ENCODE data around the gene TRIO.

TRIO gene

DNA sequence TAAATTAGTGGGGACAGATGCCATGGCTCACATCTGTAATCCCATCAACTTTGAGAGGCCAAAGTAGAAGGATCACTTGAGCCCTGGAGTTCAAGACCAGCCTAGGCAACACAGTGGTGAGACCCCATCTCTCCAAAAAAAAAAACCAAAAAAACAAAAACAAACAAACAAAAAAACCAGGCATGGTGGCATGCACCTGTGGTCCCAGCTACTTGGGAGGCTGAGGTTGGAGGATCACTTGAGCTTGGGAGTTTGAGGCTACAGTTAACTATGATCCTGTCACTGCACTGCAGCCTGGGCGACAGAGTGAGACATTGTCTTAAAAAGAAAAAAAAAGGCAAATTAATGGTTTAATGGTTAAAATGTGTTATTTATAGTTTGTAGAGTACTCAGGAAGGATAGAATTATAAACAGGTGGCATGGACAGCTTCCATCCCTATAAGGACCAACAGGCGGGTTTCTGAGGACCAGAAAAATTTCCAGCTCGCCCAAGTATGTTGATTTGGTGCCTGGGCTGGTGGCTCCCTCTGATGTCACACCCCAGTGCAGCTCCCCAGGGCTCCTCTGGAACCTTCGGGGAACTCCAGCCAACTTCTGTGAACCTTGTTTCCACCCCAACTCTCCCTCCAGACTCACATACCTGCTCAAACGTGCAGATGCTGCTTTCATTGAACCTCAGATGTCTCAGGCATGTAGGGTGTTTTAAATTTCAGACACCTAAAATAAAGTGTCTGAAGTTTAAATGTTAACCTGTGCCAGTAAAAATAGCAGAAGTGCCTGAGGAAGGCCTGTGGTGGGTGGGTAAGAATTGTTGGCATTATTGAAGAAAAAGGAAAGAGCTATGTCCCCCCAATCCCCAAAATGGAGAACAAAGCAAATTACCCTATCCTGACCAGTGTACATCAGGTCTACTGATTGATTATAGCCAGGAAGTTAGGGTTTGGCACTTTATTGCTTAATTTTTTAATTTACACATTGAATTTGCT is 69.0 kb downstream of the TRIO start:
- DNase-seq, result no peak

DNA sequence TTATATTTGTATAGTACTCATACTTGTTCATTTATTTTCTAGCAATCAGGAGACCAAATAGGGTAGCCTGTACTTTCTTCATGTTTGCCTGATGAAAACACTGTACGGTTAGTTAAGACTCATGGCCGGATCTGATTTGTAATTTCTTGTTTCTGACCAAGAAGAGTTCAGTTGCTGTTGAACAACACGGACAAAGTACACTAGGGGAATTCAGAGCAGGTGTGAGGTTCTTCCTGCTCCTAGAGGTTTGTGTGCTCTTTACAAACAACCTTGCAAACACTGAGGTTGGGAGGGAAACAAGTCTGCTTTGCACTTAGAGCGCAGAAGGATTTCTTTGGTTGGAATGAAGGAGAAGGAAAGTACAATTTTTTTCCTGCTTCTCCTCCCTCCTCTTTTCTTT is 69.7 kb downstream of the TRIO start:
- DNase-seq, result no peak

DNA sequence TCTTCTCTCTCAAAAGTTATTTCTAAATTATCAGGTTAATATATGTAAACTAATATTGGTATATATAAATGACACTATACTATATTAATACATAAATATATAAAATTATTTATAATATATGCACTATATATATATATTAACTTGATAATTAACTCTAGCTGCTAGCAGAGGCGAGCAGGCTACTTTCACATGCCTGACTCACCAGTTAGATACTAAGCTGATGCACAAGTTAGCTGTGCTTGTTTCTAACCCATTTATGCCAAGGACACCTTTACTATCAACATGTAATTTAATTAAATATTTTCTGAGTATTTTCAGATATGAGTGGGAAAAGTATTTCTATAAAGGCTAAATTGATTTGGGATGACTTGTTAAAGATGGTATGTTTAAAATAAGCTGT is 70.1 kb downstream of the TRIO start:
- DNase-seq, result no peak

DNA sequence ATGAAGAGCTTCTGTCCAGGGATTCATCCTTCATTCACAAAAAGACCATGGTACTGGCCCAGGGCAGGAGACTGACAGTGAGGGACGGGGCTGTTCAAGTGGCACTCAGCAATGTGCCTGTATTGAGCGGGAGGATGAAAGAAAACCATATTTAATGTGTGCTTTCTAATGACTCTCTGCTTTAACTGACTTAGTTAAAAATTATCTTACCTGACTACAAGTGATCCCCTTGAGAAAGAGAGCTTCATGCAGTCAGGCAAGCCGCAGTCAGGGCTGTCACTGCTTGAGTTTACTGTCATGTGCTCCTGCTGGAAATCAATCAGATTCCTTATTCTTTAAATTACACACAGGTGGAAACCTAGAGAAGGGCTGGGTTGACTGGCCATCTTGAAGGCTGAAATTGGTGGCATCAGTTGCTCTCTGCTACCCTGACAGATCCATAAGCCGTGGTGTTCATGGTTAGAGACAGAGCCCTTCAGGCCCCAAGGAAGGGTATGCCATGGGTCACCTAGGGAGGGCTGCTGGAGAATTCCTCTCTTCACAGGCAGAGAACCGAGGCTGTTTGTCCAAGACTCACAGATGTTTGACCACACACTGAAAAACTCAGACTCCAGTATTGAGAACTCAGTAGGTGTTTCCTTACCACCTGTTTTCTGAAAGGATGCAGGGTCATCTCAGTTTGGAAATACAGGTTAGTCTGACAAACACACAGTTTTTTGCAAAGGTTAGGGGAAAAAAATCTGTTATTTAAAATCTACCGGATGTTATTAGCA is 70.9 kb downstream of the TRIO start:
- no peak for DNase-seq

DNA sequence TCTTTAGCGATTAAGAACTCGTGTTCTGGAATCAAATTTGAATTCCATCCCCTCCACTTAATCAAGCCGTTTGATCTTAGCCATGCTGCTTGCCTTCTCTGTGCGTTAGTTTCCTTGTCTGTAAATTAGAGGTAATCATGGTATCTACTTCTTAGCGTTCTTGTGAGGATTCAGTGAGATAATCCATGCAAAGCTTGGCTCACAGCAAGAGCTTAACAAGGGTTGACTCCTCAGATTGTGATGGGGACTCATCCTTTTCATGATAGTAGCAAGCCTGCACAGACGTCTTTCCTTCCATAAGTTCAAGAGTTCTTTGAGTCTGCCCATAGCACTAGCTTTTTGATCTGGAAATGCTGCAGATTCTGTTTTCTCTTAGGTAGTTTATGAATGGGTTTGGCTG is 72.8 kb downstream of the TRIO start:
- DNase-seq, result no peak

DNA sequence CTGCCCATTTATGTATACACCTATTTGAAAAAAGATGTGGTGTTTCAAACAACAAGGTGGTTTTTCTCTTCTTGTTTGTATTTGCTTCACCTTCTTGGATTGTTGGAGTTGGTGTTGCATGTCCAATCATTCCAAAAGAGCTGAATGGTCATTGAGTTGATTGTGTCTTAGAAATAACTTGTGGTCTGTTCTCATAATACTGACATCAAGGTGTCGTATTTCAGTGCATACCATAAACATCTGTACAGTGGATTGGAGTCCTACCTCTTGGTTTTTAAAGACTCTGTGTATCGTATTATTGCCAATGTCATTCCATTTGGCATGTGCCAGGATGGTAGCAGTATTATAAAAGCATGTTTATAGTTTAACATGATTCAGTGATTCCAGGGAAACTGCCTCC is 73.2 kb downstream of the TRIO start:
- no peak for DNase-seq

DNA sequence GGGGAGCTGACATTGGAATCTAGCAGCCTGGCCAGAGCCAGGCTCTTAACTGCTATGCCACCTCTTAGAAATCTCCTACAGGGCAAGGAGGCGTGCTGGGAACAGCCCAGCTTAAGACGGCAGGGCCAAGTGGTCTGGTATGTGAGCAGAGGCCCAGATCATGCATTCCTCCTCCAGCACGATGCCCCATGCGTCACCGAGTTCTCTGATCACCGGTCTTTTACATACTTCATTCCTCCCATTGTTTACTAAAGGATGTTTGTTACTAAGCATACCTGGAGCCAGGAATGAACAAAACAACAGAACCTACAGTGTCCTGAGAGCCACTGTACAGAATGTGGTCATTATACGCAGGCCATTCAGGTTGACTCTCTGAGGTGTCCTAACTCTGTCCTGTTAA is 73.8 kb downstream of the TRIO start:
- no peak for DNase-seq

DNA sequence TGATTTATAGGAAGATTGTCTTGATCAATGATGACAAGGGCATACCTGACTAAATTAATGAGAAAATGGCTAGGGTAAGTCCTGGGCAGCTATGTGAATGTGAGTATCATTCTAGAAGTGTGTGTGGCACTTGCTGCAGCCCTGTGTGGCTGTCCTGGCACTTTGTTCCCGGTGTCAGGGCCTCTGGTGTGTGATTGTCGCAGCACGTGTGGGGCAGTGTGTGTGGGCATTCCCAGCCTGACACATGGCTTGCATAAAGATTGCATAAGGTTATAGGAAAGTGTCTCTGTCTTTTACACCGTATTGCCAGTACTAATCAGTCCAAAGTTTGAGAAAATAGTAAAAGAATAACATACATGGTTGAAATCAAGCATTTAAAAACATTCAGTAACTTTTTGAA is 74.4 kb downstream of the TRIO start:
- no peak for DNase-seq

DNA sequence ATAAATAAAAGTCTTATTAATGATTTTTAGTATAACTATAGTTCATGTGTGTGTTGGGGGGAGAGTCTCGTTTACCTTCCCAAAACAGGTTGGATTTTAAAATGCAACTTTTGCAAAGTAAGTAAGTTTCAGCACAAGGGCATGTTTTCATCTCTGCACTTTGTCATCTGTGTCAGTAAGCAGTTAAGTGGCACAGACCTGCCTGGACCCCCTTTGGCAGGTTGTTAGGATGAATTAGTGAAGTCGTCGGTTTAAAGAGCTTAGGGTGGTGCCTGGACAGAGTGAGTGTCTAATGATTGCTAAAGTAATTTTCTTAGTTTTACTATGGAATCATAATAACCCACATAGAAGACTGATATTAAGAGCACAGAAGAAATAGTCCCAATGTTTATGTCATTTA is 74.9 kb downstream of the TRIO start:
- no peak for DNase-seq

DNA sequence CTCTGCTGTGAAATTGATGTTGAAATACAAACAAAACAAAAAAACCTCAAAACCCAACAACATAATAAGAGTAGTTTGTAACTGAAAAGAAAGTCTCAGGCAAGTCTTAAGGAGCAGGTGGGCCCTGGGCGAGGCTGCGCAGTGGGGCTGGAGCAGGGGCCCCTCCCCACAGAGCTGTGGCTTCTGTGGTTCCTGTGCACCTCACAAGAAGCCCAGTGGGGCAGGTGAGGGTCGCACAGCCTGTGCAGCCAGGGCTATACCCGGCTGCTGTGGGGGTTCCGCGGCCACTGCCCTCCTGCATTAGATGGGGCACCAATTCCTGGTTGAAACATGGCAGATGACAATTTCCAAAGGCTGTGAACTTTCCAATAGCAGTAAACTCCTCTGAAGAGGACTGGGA is 75.3 kb downstream of the TRIO start:
- no peak for DNase-seq

DNA sequence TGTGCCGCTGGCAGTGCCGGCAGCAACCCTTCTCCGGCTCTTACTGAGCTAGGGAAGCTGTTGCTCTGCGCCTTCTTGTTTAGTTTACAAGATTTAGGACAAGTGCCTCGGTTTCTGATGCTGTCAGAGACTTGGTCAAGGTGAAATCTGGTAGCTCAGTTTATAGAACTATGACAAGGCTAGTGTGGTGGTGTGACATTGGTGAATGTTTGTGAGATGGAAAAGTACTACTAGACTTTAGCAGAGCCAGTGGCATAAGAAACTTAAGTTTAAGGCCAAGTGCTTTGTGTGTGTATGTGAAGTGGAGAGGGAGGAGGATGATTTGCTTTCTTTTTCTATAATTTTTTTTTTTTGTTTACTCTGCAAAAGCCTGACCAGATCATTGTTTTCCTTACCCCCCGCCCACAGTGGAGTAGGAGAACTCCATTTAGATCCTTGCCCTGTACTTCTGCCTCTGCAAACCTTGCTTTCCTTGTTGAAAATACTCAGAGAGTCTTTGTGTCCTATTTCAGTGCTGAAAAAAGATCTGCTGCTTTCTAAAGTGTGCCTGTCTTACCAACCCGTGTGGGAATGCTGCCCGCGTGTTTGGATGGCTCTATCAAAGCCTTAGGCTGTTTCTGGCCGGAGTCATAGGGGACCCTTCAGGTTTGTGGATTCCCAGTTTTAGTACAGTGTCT is 75.9 kb downstream of the TRIO start:
- no peak for DNase-seq

DNA sequence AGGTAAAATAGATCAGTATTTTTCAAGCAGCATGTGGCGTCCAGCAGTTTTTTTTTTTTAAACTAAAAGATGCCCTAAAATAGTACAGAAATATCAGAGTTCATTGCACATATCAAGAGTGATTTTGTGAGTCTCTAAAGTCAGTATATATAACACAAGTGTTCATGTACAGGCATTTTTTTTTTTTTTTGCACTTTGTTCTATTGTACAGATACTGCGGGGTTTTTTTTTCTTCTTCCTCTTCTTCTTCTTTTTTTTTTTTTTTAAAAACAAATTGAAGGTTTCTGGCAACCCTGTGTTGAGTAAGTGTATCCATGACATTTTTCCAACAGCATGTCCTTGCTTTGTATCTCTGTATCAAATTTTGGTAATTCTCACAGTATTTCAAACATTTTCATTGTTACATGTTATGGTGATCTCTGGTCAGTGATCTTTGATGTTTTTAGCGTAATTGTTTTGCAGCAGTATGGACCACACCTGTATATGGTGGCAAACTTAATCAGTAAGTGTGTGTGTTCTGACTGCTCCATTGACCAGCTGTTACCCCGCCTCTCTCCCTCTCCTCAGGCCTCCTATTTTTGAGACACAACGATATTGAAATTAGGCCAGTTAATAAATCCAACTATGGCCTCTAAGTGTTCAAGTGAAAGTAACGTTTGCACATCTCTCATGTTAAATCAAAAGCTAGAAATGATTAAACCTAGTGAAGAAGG is 76.8 kb downstream of the TRIO start:
- no peak for DNase-seq

DNA sequence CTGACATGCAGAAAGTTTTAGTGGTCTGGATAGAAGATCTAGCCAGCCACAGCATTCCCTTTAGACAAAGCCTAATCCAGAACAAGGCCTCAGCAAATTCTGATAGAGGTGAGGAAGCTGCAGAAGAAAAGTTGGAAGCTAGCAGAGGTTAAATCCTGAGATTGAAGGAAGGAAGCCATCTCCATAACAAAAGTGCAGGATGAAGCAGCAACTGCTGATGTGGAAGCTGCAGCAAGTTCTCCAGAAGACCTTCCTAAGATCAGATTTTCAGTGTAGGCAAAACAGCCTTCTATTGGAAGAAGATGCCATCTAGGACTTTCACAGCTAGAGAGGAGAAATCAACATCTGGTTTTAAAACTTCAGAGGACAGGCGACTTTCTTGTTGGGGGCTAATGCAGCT is 77.5 kb downstream of the TRIO start:
- DNase-seq, result no peak

DNA sequence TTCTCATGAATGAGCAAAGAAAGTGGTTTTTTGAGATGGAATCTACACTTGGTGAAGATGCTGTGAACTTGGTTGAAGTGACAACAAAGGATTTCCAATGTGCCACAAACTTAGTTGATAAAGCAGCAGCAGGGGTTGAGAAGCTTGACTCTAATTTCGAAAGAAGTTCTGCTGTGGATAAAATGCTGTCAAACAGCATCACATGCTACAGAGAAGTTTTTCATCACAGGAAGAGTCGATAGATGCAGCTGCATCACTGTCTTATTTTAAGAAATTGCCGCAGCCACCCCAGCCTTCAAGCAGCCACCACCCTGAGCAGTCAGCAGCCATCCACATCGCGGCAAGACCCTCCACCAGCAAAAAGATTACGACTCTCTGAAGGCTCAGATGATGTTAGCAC is 78.6 kb downstream of the TRIO start:
- no peak for DNase-seq

DNA sequence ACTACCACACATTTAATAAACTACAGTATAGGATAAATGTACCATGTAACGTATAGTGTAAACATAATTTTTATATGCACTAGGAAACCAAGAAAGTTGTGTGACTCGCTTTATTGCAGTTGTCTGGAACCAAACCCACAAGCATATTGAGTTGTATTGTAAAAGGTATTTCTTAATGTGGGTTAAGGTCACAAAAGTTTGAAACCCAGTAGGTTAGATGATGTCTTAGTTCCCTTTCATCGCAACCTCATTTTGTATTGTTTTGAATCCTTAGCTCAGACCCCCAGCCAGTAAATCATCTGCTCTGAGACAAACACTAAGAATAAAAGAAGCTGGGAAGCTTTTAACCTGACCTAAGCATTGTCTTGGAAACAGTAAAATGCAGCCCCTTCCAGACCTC is 79.1 kb downstream of the TRIO start:
- no peak for DNase-seq

DNA sequence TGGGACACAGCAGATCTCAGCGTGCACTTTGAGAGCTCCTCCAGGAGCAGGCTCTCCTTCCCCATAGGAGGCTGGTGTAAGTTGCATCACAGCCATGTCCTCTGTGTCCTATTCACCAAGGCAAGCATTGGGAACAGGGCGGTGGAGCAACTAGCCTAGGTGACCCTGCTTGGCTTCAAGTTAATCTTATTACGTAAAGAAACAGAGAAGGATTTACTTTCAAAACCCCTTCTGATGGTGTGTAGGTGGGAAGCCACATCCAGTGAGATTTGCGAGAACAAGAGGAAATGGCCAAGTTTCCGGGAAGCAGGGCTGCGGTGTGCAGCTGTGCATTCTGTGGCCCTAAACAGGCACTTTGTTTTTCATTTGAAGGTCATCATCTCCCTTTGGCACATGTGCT is 80.2 kb downstream of the TRIO start:
- DNase-seq, result no peak

DNA sequence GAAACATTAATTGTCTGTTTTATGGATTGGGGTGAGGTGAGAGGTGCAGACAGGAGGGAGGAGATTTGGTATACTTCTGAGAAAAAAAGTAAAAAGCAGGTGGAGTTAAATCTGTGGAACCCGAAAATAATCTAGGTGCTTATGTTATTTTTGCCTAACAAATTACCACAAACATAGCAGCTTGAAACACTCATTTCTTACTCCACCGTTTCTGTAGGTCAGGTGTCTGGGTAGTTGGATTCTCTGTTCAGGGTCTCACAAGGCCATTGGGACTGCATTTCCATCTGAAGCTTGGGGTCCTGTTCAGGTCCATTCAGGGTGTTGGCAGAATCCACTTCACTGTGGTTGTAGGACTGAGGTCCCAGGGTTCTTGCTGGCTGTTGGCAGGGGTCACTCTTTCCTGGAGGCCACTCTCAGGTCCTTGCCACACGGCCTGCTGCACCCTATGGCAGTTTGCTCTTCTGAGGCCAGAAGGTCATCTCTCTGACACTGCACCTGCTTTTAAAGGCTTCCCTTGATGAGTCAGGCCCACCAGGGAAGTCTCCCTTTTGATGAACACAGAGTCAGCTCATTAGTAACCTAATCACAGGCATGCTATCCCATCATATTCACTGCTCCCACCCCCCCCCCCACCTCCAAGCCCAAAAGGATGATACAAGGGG is 82.2 kb downstream of the TRIO start:
- no peak for DNase-seq

DNA sequence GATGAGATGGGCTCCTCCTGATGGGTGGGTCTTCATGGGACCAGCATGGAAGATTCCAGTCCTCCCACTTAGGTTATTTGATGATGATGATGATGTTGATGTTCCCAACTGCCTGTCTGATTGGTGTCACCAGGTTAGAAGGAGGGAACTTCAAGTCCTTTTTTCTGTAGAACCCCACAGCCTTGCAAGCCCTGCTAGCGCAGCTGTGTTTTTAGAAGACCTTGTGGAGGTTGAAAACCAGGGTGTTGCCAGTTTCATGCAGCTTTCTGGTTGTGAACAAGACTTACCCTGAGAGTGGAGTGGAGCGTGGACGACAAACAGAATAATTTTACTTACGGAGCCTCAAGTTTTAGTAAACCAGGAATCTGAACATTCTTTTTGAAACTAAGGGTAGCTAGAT is 83.0 kb downstream of the TRIO start:
- no peak for DNase-seq

DNA sequence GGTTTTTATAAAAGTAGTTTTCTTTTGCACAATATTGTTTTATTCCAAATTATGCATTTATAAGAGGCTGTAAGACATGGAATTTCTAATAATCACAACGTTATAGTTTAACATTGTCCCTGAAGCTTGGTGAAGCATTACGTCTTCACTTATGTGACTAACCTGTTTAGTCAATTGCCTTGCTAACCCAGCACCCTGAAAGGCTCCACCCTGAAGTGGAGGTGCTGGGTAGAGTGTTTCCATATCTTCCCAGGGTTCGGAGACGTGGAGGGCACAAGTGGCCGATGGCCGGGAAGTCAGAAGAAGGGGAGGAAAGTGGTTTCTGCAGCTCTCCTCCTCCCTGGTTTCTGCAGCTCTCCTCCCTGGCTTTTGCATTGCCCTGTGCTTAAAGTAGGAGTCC is 83.4 kb downstream of the TRIO start:
- DNase-seq, result no peak

DNA sequence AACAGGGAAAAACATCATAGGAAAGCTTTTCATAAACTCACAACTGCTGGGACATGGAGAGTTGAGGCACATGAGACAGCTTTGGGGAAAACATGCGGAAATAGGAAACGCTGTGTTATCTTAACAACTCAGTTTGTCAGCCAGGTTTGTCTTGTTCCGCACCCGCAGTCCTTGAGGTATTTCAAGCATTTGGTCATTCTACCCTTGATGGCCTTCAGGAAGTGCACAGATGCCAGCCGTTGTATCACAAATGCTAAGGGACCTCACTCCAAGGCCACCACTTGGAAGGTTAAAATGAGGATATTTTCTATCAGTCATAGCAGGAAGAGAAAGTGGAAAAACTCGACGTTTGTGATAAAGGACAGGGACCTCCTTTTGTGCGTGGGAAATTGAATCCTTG is 83.8 kb downstream of the TRIO start:
- DNase-seq, result no peak

DNA sequence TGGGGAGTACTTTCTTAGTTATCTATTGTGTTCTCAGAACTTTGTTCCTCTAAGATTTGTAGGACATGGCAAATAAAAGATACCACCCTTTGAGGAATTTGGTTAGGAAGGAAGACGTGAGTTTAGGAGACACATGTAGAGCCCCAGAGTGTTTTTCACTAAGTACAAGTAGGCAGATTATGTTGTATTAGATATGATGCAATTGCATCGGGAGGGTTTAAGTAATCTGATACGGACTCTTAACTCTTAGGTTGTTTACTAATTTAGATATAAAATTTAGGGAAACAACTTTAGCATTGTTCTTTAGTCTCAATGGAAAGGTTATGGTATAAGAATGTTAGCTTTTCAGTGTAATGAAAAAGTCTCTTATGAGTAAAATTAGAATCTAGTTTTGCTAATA is 84.4 kb downstream of the TRIO start:
- DNase-seq, result no peak

DNA sequence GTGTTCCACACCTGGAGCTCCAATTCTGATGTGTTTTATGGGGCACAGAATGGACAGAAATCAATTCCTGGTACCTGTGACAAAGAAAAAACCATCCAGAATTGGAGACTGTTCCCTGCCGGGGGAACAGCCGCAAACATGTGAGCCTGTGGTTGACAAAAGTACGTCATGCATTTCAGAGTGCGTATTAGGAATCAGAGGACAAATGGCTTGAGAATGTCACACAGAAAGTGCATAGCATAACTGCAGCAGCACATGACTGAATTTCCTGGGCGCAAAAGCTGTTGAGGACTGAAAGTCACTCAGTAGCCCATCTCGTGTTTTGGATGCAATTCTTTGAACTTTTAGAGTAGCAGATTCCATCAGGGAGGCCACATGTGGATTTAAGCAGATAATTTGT is 85.1 kb downstream of the TRIO start:
- no peak for DNase-seq

DNA sequence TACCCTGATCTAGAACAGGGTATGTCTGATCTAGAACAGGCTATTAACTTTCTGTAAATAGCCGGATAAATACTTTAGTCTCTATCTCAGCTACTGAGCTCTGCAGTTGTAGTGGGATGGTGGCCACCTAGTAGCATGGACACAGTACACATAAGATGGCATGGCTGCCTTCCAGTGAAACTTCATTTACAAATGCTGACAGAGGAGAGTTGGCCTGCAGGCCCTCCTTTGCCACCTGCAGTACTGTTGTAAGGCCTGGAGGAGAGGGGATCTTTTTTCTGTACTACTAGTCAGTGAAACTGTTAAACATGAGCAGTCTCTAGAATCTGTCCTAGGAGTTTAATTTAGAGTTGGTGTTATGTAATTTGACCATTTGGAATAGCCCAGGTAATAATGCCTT is 86.0 kb downstream of the TRIO start:
- DNase-seq, result no peak
